Measurements from ENCODE around the gene NR6A1.

Gene NR6A1

DNA sequence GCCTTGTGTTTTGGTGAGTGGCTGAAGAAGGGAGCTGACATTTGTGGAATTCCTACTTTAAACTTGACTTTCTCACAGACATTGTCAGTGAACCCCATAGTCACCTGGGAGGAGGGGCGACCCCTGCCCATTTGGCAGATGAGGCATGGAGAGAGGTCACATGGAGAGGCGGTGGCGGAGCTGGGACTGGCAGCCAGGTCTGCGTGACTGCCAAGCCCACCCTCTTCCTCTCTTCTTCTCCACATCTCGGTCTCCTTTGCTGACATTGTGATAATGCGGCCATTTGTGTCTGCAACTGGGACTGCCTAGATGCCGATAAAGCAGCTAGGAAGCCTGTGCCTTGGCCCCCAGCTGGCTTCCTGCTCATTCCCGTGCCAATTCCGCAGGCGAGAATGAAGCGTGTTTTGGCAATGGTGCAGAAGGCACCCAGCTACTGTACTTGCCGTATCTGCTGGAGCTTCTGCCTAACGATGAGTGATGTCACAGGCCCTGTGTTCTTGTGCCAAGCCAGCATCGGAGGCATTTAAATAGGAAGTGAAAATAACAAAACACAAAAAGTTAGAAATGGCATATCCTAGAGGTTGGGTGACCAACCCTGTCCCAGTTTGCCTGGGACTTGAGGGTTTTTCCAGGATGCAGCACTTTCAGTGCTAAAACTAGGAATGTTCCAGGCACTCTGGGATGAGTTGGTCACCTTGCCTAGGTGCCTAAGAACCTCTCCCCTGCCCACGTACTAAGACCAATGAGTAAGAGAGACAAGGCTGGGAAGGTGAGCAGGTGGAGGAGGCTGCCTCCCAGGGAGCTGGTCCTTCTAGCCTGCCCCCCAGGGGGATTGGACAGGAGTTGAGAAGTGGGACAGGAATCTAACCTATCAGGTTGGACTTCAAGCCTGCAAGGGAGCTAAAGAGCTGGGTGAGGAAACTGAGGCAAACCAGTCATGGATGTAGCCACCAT lies 29.5 kb upstream of the NR6A1 start:
- Mint-ChIP-seq H3K27ac (no peak overlapping the region), H3K9me3 (no peaks in the 10 kb centered on the region)
- TF ChIP-seq, protein P1, sequence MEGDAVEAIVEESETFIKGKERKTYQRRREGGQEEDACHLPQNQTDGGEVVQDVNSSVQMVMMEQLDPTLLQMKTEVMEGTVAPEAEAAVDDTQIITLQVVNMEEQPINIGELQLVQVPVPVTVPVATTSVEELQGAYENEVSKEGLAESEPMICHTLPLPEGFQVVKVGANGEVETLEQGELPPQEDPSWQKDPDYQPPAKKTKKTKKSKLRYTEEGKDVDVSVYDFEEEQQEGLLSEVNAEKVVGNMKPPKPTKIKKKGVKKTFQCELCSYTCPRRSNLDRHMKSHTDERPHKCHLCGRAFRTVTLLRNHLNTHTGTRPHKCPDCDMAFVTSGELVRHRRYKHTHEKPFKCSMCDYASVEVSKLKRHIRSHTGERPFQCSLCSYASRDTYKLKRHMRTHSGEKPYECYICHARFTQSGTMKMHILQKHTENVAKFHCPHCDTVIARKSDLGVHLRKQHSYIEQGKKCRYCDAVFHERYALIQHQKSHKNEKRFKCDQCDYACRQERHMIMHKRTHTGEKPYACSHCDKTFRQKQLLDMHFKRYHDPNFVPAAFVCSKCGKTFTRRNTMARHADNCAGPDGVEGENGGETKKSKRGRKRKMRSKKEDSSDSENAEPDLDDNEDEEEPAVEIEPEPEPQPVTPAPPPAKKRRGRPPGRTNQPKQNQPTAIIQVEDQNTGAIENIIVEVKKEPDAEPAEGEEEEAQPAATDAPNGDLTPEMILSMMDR (IDR thresholded peaks at IDR 0.05; ENCODE audit: unreplicated experiment in 3 of 3) = no peak

DNA sequence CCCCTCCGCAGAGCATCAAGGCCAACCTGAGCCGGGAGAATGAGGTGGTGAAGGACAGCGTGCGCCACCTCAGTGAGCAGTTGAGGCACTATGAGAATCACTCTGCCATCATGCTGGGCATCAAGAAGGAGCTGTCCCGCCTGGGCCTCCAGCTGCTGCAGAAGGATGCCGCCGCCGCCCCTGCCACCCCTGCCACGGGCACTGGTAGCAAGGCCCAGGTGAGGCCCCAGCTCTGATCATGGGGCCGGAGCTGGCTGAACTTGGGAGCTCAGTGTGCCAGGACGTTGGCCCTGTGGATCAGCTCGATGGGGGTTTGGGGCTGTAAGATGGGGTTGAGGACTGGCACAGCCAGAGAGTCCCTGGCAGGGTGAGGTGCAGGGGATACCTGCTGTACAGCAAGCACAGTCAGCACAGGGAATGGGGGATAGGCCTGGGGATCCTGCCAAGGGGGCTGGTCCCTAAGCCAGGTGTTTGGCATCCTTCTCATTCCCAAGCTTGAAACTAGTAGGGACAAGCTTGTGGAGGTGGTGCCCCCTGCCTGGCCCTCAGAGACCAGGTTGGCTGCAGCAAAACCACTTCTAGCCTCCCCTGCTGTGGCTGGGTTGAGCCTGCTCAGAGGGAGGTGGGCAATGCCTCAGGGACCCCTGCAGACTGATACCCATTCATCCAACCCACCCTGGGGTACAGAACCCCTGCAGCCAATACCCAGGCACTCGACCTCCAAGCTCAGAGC lies 28.3 kb upstream of the NR6A1 start:
- Mint-ChIP-seq H3K4me3 (no peak overlapping the region), H3K36me3 (ENCODE audit: low read depth) (no peaks in the 10 kb centered on the region)
- TF ChIP-seq, protein P1 (IDR thresholded peaks at IDR 0.05; ENCODE audit: unreplicated experiment in 3 of 3) = no peak

More for the DNA sequence above, 29.5 kb upstream of the NR6A1 start:
- no peaks in the 10 kb centered on the region for H3K27me3 Mint-ChIP-seq (ENCODE audit: low read depth)
- peaks cover 4% of the 10 kb centered on the region for H3K36me3 Mint-ChIP-seq (ENCODE audit: low read depth)
- no peak overlapping the region for H3K4me3 Mint-ChIP-seq
- peaks cover 28% of the 10 kb centered on the region for H3K4me1 Mint-ChIP-seq

DNA sequence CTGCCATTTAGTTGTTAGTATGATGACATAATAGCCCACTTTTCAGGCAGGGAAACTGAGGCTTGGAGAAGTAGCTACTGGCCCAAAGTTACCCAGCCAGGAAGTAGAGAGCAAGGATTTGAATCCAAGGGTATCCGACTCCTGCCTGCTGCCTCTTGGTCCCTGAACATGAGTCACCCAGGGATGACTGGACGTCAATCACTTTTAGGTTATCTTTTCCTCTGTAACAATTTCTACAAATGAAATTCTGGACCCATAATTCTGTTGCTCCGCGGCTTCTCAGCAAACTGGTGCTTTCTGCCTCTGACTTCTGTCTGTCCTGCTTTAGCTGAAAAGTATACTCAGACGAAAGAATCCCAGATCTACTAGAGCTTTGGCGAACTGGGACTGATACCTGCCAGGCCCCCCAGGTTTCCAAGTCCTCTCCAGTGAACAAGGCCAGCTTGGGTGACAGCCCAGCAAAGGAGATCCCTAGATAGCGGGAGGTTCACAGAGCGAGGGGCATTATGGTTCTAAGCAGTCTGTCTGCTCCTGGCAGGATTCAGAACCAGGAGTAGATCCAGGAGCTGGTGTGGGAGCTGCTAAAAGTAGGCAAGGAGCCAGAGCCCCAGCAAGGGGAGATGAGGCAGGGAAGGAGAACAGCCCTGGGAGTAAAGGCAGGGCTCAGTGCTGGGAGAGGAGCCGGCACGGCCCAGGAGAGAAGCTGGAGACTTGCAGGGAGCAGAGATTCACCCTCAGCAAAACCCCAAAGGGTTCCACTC lies 26.4 kb upstream of the NR6A1 start:
- H3K4me1 Mint-ChIP-seq = peaks cover 38% of the 10 kb centered on the region
- no peaks in the 10 kb centered on the region for H3K36me3 Mint-ChIP-seq (ENCODE audit: low read depth)

More for the DNA sequence above, 28.3 kb upstream of the NR6A1 start:
- no peak overlapping the region for H3K27ac Mint-ChIP-seq
- H3K4me1 Mint-ChIP-seq = peaks cover 22% of the 10 kb centered on the region
- no peaks in the 10 kb centered on the region for H3K9me3 Mint-ChIP-seq
- no peaks in the 10 kb centered on the region for H3K27me3 Mint-ChIP-seq (ENCODE audit: low read depth)

DNA sequence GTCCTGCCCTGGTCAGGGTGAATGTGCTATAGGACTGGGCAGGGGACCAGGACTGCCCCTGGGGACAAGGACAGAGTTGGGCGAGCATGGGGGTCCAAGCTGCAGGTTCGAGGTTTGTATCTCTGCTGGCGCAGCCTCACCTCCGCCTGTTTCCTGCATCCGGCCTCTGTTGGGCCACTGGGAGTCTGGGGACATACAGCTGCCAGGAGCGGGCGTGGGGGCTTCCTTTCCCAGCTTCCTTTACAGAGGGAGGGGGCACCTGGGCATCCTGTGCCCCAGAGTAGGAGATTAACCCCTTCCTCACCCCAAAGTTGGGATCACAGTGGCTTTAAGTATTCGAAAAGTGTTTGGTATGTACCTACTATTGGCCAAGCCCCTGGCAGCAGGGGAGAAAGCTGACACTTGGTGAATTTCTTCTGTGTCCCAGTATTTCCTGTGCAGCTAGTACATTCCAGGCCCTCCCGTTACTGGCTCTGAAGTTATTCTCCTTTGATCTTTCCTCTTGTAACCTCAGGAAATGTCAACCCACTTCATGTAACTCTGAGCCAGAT lies 24.8 kb upstream of the NR6A1 start:
- peak overlapping the region in 2 of 3 experiments; percentile 8 to 75 for H3K27ac Mint-ChIP-seq
- no peak overlapping the region for H3K4me3 Mint-ChIP-seq

More for the DNA sequence above, 26.4 kb upstream of the NR6A1 start:
- TF ChIP-seq, protein P1 (IDR thresholded peaks at IDR 0.05; ENCODE audit: unreplicated experiment in 3 of 3) = no peak
- Mint-ChIP-seq H3K9me3 (no peaks in the 10 kb centered on the region), H3K27ac (peak overlapping the region in 2 of 3 experiments; percentile 91 to 95), H3K27me3 (ENCODE audit: low read depth) (no peaks in the 10 kb centered on the region), H3K4me3 (peak overlapping the region in 1 of 3 experiments; percentile 34)

DNA sequence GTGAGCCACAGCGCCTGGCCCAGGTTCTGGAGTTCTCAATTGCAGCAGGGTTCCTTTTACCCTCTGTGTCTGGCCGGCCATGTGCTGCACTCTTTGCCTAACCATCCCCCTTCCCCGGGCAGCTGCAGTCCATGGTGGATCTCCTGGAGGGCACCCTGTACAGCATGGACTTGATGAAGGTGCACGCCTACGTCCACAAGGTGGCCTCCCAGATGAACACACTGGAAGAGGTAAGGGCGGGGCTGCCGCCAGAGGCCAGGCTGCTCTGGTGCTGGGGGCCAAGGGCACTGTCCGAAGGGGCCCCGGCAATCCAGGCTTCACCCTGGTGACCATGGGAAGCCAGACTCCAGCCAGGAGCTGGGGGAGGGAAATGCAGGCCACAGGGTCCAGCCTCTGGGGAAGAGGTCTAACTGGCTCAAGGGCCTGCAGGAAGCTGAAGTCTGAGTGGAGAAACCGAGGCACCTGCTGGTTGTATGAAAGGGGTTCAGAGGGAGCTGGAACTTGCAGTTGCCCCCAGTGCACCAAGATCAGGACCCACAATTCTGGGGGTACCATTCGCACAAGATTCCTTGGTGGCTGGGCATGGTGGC lies 23.9 kb upstream of the NR6A1 start:
- TF ChIP-seq, protein P1 (IDR thresholded peaks at IDR 0.05; ENCODE audit: unreplicated experiment in 3 of 3) = no peak
- Mint-ChIP-seq H3K27ac (no peak overlapping the region), H3K4me3 (no peak overlapping the region), H3K9me3 (no peaks in the 10 kb centered on the region), H3K4me1 (peaks cover 53% of the 10 kb centered on the region), H3K36me3 (ENCODE audit: low read depth) (no peaks in the 10 kb centered on the region), H3K27me3 (ENCODE audit: low read depth) (no peaks in the 10 kb centered on the region)

More for the DNA sequence above, 24.8 kb upstream of the NR6A1 start:
- no peaks in the 10 kb centered on the region for H3K9me3 Mint-ChIP-seq
- no peaks in the 10 kb centered on the region for H3K27me3 Mint-ChIP-seq (ENCODE audit: low read depth)
- H3K4me1 Mint-ChIP-seq = peaks cover 51% of the 10 kb centered on the region
- TF ChIP-seq, protein P1 (IDR thresholded peaks at IDR 0.05; ENCODE audit: unreplicated experiment in 3 of 3) = no peak
- no peaks in the 10 kb centered on the region for H3K36me3 Mint-ChIP-seq (ENCODE audit: low read depth)

Data from nephron (organoid).